ENCODE measurements around the gene HSD3B2. TPM values are rescaled to one million over a fixed set of nuclear protein-coding genes. Genes with fewer than 3 reads are reported as not detected.
A peak's percentile ranks its signal among the peaks of the same experiment; 100 is the strongest.

The HSD3B2 gene
- total RNA-seq, 1 donor from 2014 or later, result 2.9 TPM

- no peak for DNase-seq (ENCODE audit: low spot score)
Measured at GRCh38 chr1:119396982-119397381, 18.0 kb upstream of the HSD3B2 start.

GRCh38 chr1:119397986-119398385, 17.0 kb upstream of the HSD3B2 start:
- DNase-seq (ENCODE audit: low spot score), result no peak

- DNase-seq (ENCODE audit: low spot score), result no peak
Measured at GRCh38 chr1:119404736-119405135, 10.2 kb upstream of the HSD3B2 start.

GRCh38 chr1:119409731-119410130, 5.2 kb upstream of the HSD3B2 start:
- peak; percentile 17 for DNase-seq (ENCODE audit: low spot score)

GRCh38 chr1:119410961-119411360, 4.0 kb upstream of the HSD3B2 start:
- no peak for DNase-seq (ENCODE audit: low spot score)

- DNase-seq (ENCODE audit: low spot score), result no peak
Measured at GRCh38 chr1:119416006-119416640, 1.2 kb downstream of the HSD3B2 start.

- DNase-seq (ENCODE audit: low spot score), result no peak
Measured at GRCh38 chr1:119419109-119419508, 4.2 kb downstream of the HSD3B2 start.

GRCh38 chr1:119420638-119421037, 5.7 kb downstream of the HSD3B2 start:
- no peak for DNase-seq (ENCODE audit: low spot score)

GRCh38 chr1:119422631-119423030, 7.7 kb downstream of the HSD3B2 start:
- DNase-seq (ENCODE audit: low spot score), result no peak

GRCh38 chr1:119428991-119429390, 14.0 kb downstream of the HSD3B2 start:
- DNase-seq (ENCODE audit: low spot score), result no peak

- no peak for DNase-seq (ENCODE audit: low spot score)
Measured at GRCh38 chr1:119429687-119430086, 14.7 kb downstream of the HSD3B2 start.

- DNase-seq (ENCODE audit: low spot score), result no peak
Measured at GRCh38 chr1:119430486-119430885, 15.5 kb downstream of the HSD3B2 start.

GRCh38 chr1:119431836-119432235, 16.9 kb downstream of the HSD3B2 start:
- no peak for DNase-seq (ENCODE audit: low spot score)

- DNase-seq (ENCODE audit: low spot score), result no peak
Measured at GRCh38 chr1:119435052-119435451, 20.1 kb downstream of the HSD3B2 start.

GRCh38 chr1:119438761-119439160, 23.8 kb downstream of the HSD3B2 start:
- DNase-seq (ENCODE audit: low spot score), result no peak

GRCh38 chr1:119440721-119441307, 25.9 kb downstream of the HSD3B2 start:
- DNase-seq (ENCODE audit: low spot score), result peak; percentile 76

- no peak for DNase-seq (ENCODE audit: low spot score)
Measured at GRCh38 chr1:119442756-119443155, 27.8 kb downstream of the HSD3B2 start.

GRCh38 chr1:119446321-119446720, 31.4 kb downstream of the HSD3B2 start:
- no peak for DNase-seq (ENCODE audit: low spot score)

GRCh38 chr1:119447344-119448126, 32.6 kb downstream of the HSD3B2 start:
- DNase-seq (ENCODE audit: low spot score), result no peak

GRCh38 chr1:119448127-119448511, 33.2 kb downstream of the HSD3B2 start:
- no peak for DNase-seq (ENCODE audit: low spot score)

GRCh38 chr1:119449971-119450370, 35.0 kb downstream of the HSD3B2 start:
- no peak for DNase-seq (ENCODE audit: low spot score)

GRCh38 chr1:119451158-119451557, 36.2 kb downstream of the HSD3B2 start:
- no peak for DNase-seq (ENCODE audit: low spot score)

GRCh38 chr1:119452091-119452490, 37.1 kb downstream of the HSD3B2 start:
- DNase-seq (ENCODE audit: low spot score), result no peak

All from umbilical cord (tissue), 2 donors.